Keratinocyte (primary cell): ENCODE data around the gene DDX31. TPM values are rescaled to one million over a fixed set of nuclear protein-coding genes. Genes with fewer than 3 reads are reported as not detected.

ENCODE experiments used
- DNase-seq: peaks from one replicate; pipeline ENCODE4 v3.0.0-alpha.2; 2011; ENCODE audit warnings: low read depth, missing footprints, low spot score
- FAIRE-seq: peaks from 2 replicates; lab custom pipeline; 2011; peaks lifted over from hg19 to GRCh38; lab: Jason Lieb, UNC
- H2AFZ ChIP-seq: 2 replicates; pipeline ENCODE4 v1.6.0; 2012; ENCODE audit warnings: low read length, control low read depth, inconsistent platforms; ENCODE audit not compliant: control insufficient read depth
- H3K27ac ChIP-seq: 2 replicates; pipeline ENCODE4 v1.5.1; 2011; ENCODE audit warnings: low read length; ENCODE audit not compliant: control insufficient read depth, insufficient read depth
- H3K27me3 ChIP-seq: 3 replicates; pipeline ENCODE4 v1.6.0; 2011; ENCODE audit warnings: low read length; ENCODE audit not compliant: control insufficient read depth, insufficient read depth; ENCODE audit errors: extremely low read depth
- H3K36me3 ChIP-seq, 2 experiments: 2 replicates in 1 of 2; 3 replicates in 1 of 2; pipeline ENCODE4 v1.5.1; 2011; ENCODE audit warnings: low read length in 2 of 2, mild to moderate bottlenecking in 1 of 2; ENCODE audit not compliant: control insufficient read depth in 2 of 2, insufficient read depth in 2 of 2; ENCODE audit errors: extremely low read depth in 1 of 2
- H3K4me1 ChIP-seq: 3 replicates; pipeline ENCODE4 v1.5.1; 2011; ENCODE audit warnings: low read length; ENCODE audit not compliant: control insufficient read depth, insufficient read depth; ENCODE audit errors: extremely low read depth
- H3K4me2 ChIP-seq: 3 replicates; pipeline ENCODE4 v1.6.0; 2011; ENCODE audit warnings: low read depth, low read length; ENCODE audit not compliant: control insufficient read depth, insufficient read depth; ENCODE audit errors: extremely low read depth
- H3K4me3 ChIP-seq, 3 experiments: fragments of 200-600 bp in 1 of 3; sonication (generic) in 1 of 3; 2 replicates in 2 of 3; 3 replicates in 1 of 3; pipeline ENCODE4 v1.5.1; 2011 to 2016; ENCODE audit warnings: low read length in 3 of 3, mild to moderate bottlenecking in 3 of 3, control low read depth in 2 of 3, inconsistent platforms in 1 of 3, low read depth in 1 of 3, mixed read lengths in 1 of 3, mixed run types in 1 of 3, moderate library complexity in 1 of 3; ENCODE audit not compliant: control insufficient read depth in 2 of 3, insufficient read depth in 2 of 3; ENCODE audit errors: extremely low read depth in 1 of 3
- H3K79me2 ChIP-seq: 2 replicates; pipeline ENCODE4 v1.6.0; 2012; ENCODE audit warnings: low read length; ENCODE audit not compliant: control insufficient read depth, insufficient read depth
- H3K9ac ChIP-seq: 3 replicates; pipeline ENCODE4 v1.6.0; 2011; ENCODE audit warnings: low read length; ENCODE audit not compliant: control insufficient read depth, insufficient read depth; ENCODE audit errors: extremely low read depth
- H3K9me1 ChIP-seq: 3 replicates; pipeline ENCODE4 v1.6.0; 2011; ENCODE audit warnings: low read length; ENCODE audit not compliant: control insufficient read depth, insufficient read depth; ENCODE audit errors: extremely low read depth
- H3K9me3 ChIP-seq: 2 replicates; pipeline ENCODE4 v1.5.1; 2012; ENCODE audit warnings: low read depth, low read length; ENCODE audit not compliant: control insufficient read depth
- H4K20me1 ChIP-seq: 3 replicates; pipeline ENCODE4 v1.6.0; 2011; ENCODE audit warnings: low read length; ENCODE audit not compliant: control insufficient read depth, insufficient read depth; ENCODE audit errors: extremely low read depth
- CTCF ChIP-seq, 3 experiments: IDR thresholded peaks in 1 of 3; conservative IDR thresholded peaks in 1 of 3; optimal IDR thresholded peaks in 1 of 3; 2 replicates in 2 of 3; 3 replicates in 1 of 3; pipeline versions ENCODE3 to v1.5.1; 2011; ENCODE audit warnings: low read length in 3 of 3, mild to moderate bottlenecking in 3 of 3, moderate library complexity in 2 of 3, control low read depth in 1 of 3, inconsistent platforms in 1 of 3; ENCODE audit not compliant: insufficient read depth in 2 of 3; ENCODE audit errors: extremely low read depth in 1 of 3
- EZH2 ChIP-seq: IDR thresholded peaks from one replicate; pipeline ENCODE4 v1.6.1; 2012; ENCODE audit warnings: inconsistent platforms, mild to moderate bottlenecking, low read length, moderate library complexity
- dilution Hi-C: fragments of 300-500 bp; cut with MboI; formaldehyde crosslinking; loops from one replicate; pipeline ENCODE4 v1.7.0; 2020; ENCODE audit warnings: low sequenced_read_pairs; ENCODE audit not compliant: extremely low pct_ligation_motif_present
- polyA plus RNA-seq, 5 experiments: library from polyadenylated mRNA; depleted of rRNA in 3 of 5; stranded (reverse) in 3 of 5; stranded (forward) in 1 of 5; unstranded in 1 of 5; fragments of >200 nt; gene quantifications; 1 replicate in 1 of 5; 2 replicates in 3 of 5; 3 replicates in 1 of 5; pipeline versions ENCODE4 v1.2.1 to v1.2.3, GENCODE V29; 2011 to 2012; ENCODE audit warnings: missing spikeins in 2 of 5, low read depth in 1 of 5, low replicate concordance in 1 of 5

The DDX31 gene
- polyA plus RNA-seq, 1 donor (not counting 4 experiments of a cell fraction or from before 2014, with no cell fraction given): 21.0 TPM

DNA sequence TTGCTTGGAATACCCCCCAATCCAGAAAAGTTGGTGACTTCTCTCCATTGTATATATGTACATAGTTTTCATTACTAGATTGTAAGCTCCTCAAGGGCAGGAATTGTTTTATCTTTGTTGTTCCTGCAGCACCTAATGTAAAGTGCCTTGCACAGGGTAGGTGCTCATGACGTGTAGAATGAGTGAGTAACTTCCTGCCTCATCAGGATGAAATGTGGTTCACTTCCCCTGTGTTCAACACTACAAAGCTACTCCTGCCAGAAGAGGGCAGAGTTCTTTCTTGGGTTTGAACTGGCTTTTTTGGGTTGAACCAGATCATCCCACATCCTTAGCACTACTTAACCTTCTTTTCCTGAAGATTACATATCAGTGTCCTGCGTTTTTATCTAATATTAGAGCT is 24.4 kb upstream of the DDX31 start:
- TF ChIP-seq CTCF (optimal IDR thresholded peaks at IDR 0.05 in 1 of 3, IDR thresholded peaks at IDR 0.05 in 1 of 3, conservative IDR thresholded peaks at IDR 0.05 in 1 of 3; ENCODE audit: extremely low read depth in 1 of 3, insufficient read depth in 2 of 3, low read length in 3 of 3) (peak; percentile 27 to 48 (median 29)), EZH2 (no peak)
- no peaks in the 10 kb centered on the region for H3K9me3 ChIP-seq
- dilution Hi-C loops: no loop called here
- H3K79me2 ChIP-seq: no peaks in the 10 kb centered on the region
- no peak for DNase-seq
- peaks cover 4 to 12% of the 10 kb centered on the region in 2 experiments for H3K36me3 ChIP-seq
- H2AFZ ChIP-seq: no peak overlapping the region
- no peaks in the 10 kb centered on the region for H3K4me1 ChIP-seq
- H3K27ac ChIP-seq: no peak overlapping the region
- no peak overlapping the region for H3K9ac ChIP-seq
- H3K4me3 ChIP-seq: no peak overlapping the region
- no peaks in the 10 kb centered on the region for H4K20me1 ChIP-seq
- H3K27me3 ChIP-seq: no peaks in the 10 kb centered on the region
- no peak overlapping the region for H3K4me2 ChIP-seq
- H3K9me1 ChIP-seq: no peaks in the 10 kb centered on the region
- FAIRE-seq: peak; percentile 72

GRCh38 chr9:132690696-132691095 is 20.9 kb upstream of the DDX31 start:
- Histone ChIP-seq H3K9me1 (no peaks in the 10 kb centered on the region), H3K9ac (no peak overlapping the region), H3K4me3 (no peak overlapping the region), H3K36me3 (peaks cover 17 to 26% of the 10 kb centered on the region in 2 experiments), H3K4me1 (no peaks in the 10 kb centered on the region), H3K79me2 (no peaks in the 10 kb centered on the region), H4K20me1 (no peaks in the 10 kb centered on the region), H3K9me3 (no peaks in the 10 kb centered on the region), H3K27me3 (no peaks in the 10 kb centered on the region), H2AFZ (no peak overlapping the region), H3K27ac (no peak overlapping the region), H3K4me2 (no peak overlapping the region)
- dilution Hi-C loops: no loop called here
- DNase-seq (no peak), FAIRE-seq (no peak)
- TF ChIP-seq EZH2: no peak
- no peak for TF ChIP-seq CTCF (optimal IDR thresholded peaks at IDR 0.05 in 1 of 3, IDR thresholded peaks at IDR 0.05 in 1 of 3, conservative IDR thresholded peaks at IDR 0.05 in 1 of 3; ENCODE audit: extremely low read depth in 1 of 3, insufficient read depth in 2 of 3, low read length in 3 of 3)
